ENCODE data around the gene TUBA4A. TPM values are rescaled to one million over a fixed set of nuclear protein-coding genes. Genes with fewer than 3 reads are reported as not detected.

Gene TUBA4A
- total and polyA plus RNA-seq, 2 experiments from 2014 or later, result 44.3 to 77.7 TPM

DNA sequence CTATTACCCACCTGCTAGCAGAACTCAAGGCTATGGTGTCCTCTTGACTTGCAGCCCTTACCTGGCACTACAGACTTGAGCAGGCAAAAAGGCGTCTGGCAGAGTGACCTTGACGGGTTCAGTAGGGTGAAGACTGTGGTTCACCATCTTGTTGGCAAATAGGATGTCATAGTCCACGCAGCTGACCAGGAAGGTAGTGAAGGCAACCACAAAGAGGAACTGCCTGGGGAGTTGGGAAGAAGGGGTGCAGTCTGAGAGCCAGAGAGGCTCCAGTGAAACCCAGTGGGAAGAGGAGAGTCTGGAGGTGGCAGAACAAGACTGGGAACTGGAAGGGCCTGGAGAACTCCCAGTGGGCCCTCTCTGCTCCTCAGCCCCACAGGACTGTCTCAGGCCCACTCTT, 28.4 kb downstream of the TUBA4A start:
- Histone ChIP-seq H3F3A (replicated peaks; ENCODE audit: low read depth) (peaks cover 4% of the 10 kb centered on the region), H3K4me3 (no peak overlapping the region), H3K79me2 (replicated peaks; ENCODE audit: insufficient read depth) (peaks cover 4% of the 10 kb centered on the region; the same call in 1 of the 2 replicates), H3K4me1 (ENCODE audit: insufficient read depth) (peaks cover 5% of the 10 kb centered on the region), H3K36me3 (ENCODE audit: insufficient read depth) (0 out of 2 replicates have a peak, but pooled peaks cover 5% of the 10 kb centered on the region), H3K4me2 (no peak overlapping the region), H3K27me3 (ENCODE audit: insufficient read depth) (no peaks in the 10 kb centered on the region), H3K9me2 (ENCODE audit: insufficient read depth) (no peaks in the 10 kb centered on the region), H3K27ac (ENCODE audit: low read depth) (no peak overlapping the region), H4K20me1 (replicated peaks; ENCODE audit: insufficient read depth) (no peaks in the 10 kb centered on the region; the same call in 1 of the 2 replicates), H2AFZ (no peak overlapping the region)
- DNase-seq (ENCODE audit: low spot score) (no peak), ATAC-seq (no peak)
- Mint-ChIP-seq H3K9me3 (peaks cover 2% of the 10 kb centered on the region; the same call in 1 of the 3 replicates), H3K4me1 (peaks cover 9% of the 10 kb centered on the region), H3K27me3 (ENCODE audit: insufficient read depth, low read depth, poor library complexity) (peaks cover 11% of the 10 kb centered on the region), H3K27ac (no peak overlapping the region), H3K36me3 (ENCODE audit: low read depth) (peaks cover 37% of the 10 kb centered on the region), H3K4me3 (no peak overlapping the region)
- TF ChIP-seq EZH2phosphoT487 (IDR thresholded peaks at IDR 0.05; ENCODE audit: unreplicated experiment) (no peak), CREB1 (CRISPR knock-in tag; IDR thresholded peaks at IDR 0.05; ENCODE audit: low read depth) (no peak)
- TF ChIP-seq, protein P1, sequence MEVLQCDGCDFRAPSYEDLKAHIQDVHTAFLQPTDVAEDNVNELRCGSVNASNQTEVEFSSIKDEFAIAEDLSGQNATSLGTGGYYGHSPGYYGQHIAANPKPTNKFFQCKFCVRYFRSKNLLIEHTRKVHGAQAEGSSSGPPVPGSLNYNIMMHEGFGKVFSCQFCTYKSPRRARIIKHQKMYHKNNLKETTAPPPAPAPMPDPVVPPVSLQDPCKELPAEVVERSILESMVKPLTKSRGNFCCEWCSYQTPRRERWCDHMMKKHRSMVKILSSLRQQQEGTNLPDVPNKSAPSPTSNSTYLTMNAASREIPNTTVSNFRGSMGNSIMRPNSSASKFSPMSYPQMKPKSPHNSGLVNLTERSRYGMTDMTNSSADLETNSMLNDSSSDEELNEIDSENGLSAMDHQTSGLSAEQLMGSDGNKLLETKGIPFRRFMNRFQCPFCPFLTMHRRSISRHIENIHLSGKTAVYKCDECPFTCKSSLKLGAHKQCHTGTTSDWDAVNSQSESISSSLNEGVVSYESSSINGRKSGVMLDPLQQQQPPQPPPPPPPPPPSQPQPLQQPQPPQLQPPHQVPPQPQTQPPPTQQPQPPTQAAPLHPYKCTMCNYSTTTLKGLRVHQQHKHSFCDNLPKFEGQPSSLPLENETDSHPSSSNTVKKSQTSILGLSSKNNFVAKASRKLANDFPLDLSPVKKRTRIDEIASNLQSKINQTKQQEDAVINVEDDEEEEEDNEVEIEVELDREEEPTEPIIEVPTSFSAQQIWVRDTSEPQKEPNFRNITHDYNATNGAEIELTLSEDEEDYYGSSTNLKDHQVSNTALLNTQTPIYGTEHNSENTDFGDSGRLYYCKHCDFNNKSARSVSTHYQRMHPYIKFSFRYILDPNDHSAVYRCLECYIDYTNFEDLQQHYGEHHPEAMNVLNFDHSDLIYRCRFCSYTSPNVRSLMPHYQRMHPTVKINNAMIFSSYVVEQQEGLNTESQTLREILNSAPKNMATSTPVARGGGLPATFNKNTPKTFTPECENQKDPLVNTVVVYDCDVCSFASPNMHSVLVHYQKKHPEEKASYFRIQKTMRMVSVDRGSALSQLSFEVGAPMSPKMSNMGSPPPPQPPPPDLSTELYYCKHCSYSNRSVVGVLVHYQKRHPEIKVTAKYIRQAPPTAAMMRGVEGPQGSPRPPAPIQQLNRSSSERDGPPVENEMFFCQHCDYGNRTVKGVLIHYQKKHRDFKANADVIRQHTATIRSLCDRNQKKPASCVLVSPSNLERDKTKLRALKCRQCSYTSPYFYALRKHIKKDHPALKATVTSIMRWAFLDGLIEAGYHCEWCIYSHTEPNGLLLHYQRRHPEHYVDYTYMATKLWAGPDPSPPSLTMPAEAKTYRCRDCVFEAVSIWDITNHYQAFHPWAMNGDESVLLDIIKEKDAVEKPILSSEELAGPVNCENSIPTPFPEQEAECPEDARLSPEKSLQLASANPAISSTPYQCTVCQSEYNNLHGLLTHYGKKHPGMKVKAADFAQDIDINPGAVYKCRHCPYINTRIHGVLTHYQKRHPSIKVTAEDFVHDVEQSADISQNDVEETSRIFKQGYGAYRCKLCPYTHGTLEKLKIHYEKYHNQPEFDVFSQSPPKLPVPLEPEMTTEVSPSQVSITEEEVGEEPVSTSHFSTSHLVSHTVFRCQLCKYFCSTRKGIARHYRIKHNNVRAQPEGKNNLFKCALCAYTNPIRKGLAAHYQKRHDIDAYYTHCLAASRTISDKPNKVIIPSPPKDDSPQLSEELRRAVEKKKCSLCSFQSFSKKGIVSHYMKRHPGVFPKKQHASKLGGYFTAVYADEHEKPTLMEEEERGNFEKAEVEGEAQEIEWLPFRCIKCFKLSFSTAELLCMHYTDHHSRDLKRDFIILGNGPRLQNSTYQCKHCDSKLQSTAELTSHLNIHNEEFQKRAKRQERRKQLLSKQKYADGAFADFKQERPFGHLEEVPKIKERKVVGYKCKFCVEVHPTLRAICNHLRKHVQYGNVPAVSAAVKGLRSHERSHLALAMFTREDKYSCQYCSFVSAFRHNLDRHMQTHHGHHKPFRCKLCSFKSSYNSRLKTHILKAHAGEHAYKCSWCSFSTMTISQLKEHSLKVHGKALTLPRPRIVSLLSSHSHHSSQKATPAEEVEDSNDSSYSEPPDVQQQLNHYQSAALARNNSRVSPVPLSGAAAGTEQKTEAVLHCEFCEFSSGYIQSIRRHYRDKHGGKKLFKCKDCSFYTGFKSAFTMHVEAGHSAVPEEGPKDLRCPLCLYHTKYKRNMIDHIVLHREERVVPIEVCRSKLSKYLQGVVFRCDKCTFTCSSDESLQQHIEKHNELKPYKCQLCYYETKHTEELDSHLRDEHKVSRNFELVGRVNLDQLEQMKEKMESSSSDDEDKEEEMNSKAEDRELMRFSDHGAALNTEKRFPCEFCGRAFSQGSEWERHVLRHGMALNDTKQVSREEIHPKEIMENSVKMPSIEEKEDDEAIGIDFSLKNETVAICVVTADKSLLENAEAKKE (CRISPR knock-in tag; IDR thresholded peaks at IDR 0.05), result no peak

DNA sequence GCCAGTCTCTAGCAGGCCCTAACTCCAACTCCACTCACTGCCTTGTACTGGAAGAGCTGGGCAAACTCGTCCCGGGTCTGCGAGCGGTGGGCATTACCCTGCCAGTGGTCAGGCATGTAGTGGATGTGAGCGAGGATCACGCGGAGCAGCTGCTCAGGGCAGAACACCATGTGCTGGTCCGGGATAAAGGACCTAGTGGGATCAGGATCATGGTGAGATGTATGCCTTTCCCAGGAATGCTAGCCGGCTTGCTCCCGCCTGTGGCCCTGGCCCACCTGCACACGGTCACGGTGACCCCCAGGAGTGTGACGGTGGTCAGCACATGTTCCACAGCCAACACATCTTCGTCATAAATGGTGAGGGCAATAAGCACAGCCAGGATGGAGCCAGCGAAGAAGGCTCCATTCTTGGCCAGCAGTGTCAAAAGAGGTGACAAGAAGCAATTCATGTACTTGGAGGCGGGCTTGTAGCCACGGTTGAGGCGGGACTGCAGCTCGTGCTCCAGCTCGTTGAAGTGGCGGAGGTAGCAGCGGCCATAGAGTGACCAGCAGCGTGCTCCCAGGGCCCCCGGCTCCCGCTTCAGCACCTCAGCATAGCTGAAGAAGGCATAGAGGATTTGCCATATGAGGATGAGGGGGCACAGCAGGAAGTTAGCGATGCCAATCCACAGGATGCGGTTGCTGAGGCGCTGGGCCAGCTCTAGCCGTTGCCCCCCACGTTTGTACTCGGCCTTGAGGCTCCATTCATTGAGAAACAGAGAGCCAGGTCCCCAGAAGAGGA, 29.7 kb downstream of the TUBA4A start:
- Mint-ChIP-seq H3K9me3 (no peaks in the 10 kb centered on the region), H3K4me1 (peaks cover 13% of the 10 kb centered on the region), H3K4me3 (no peak overlapping the region), H3K27ac (no peak overlapping the region), H3K27me3 (ENCODE audit: insufficient read depth, low read depth, poor library complexity) (peaks cover 9% of the 10 kb centered on the region), H3K36me3 (ENCODE audit: low read depth) (peaks cover 42% of the 10 kb centered on the region)
- Histone ChIP-seq H3K9me2 (ENCODE audit: insufficient read depth) (no peaks in the 10 kb centered on the region), H3K4me1 (ENCODE audit: insufficient read depth) (peaks cover 11% of the 10 kb centered on the region; the same call in 1 of the 2 replicates), H4K20me1 (replicated peaks; ENCODE audit: insufficient read depth) (no peaks in the 10 kb centered on the region; the same call in 1 of the 2 replicates), H2AFZ (no peak overlapping the region), H3K36me3 (ENCODE audit: insufficient read depth) (peaks cover 5% of the 10 kb centered on the region; the same call in 1 of the 2 replicates), H3K27me3 (ENCODE audit: insufficient read depth) (no peaks in the 10 kb centered on the region), H3K4me3 (no peak overlapping the region), H3K4me2 (no peak overlapping the region), H3F3A (replicated peaks; ENCODE audit: low read depth) (peaks cover 9% of the 10 kb centered on the region; the same call in 1 of the 2 replicates), H3K27ac (ENCODE audit: low read depth) (no peak overlapping the region), H3K79me2 (replicated peaks; ENCODE audit: insufficient read depth) (peaks cover 4% of the 10 kb centered on the region; the same call in 1 of the 2 replicates)
- no peak for ATAC-seq
- no peak for DNase-seq (ENCODE audit: low spot score)
- TF ChIP-seq ZNF114 (CRISPR knock-in tag; IDR thresholded peaks at IDR 0.05), result no peak
- TF ChIP-seq, protein P1 (CRISPR knock-in tag; IDR thresholded peaks at IDR 0.05), result no peak
